SK-N-SH treated with all-trans-retinoic acid at 6 μM for 48 hours (cell line): ENCODE data around the gene PLCB2.

Source experiments
- ATAC-seq: fragments of 200-7000 bp; cut with Tn5 transposase; 3 replicates; pipeline ENCODE4 v1.9.1; 2020; ENCODE audit warnings: mild to moderate bottlenecking, moderate library complexity
- ARNTL ChIP-seq: fragments of 450-650 bp; formaldehyde crosslinking; IDR thresholded peaks from 2 replicates; pipeline ENCODE4 v1.5.0; 2020; ENCODE audit warnings: low read depth, mild to moderate bottlenecking, moderate library complexity, borderline replicate concordance
- BACH2 ChIP-seq: fragments of 250-450 bp; sonication (Bioruptor Pico); IDR thresholded peaks from 2 replicates; pipeline ENCODE4 v1.9.0; 2021; ENCODE audit warnings: mild to moderate bottlenecking, borderline replicate concordance
- CSDC2 ChIP-seq: fragments of 250-450 bp; sonication (Bioruptor Pico); IDR thresholded peaks from 2 replicates; pipeline ENCODE4 v1.5.0; 2020; ENCODE audit warnings: mild to moderate bottlenecking, moderate library complexity
- ESRRG ChIP-seq: fragments of 250-450 bp; sonication (Bioruptor Pico); IDR thresholded peaks from 2 replicates; pipeline ENCODE4 v1.6.1; 2021; ENCODE audit warnings: mild to moderate bottlenecking
- GLIS3 ChIP-seq: fragments of 250-450 bp; sonication (Bioruptor Pico); IDR thresholded peaks from 2 replicates; pipeline ENCODE4 v1.5.0; 2020; ENCODE audit warnings: mild to moderate bottlenecking, moderate library complexity
- OSR1 ChIP-seq: fragments of 250-450 bp; sonication (Bioruptor Pico); IDR thresholded peaks from 2 replicates; pipeline ENCODE4 v1.8.0; 2022; ENCODE audit warnings: moderate library complexity, mild to moderate bottlenecking, inconsistent platforms
- PPARA ChIP-seq: fragments of 250-450 bp; sonication (Bioruptor Pico); IDR thresholded peaks from 2 replicates; pipeline ENCODE4 v1.5.0; 2020; ENCODE audit warnings: mild to moderate bottlenecking, borderline replicate concordance
- RARB ChIP-seq: fragments of 250-450 bp; sonication (Bioruptor Pico); IDR thresholded peaks from 2 replicates; pipeline ENCODE4 v1.8.0; 2021; ENCODE audit warnings: mild to moderate bottlenecking, moderate library complexity
- SNAI2 ChIP-seq: fragments of 250-450 bp; sonication (Bioruptor Pico); IDR thresholded peaks from 2 replicates; pipeline ENCODE4 v1.5.0; 2020; ENCODE audit warnings: mild to moderate bottlenecking, moderate library complexity
- TCF4 ChIP-seq: fragments of 250-450 bp; sonication (Bioruptor Pico); IDR thresholded peaks from 2 replicates; pipeline ENCODE4 v1.8.0; 2021; ENCODE audit warnings: mild to moderate bottlenecking, moderate library complexity, borderline replicate concordance
- TOX ChIP-seq: fragments of 250-450 bp; sonication (Bioruptor Pico); IDR thresholded peaks from 2 replicates; pipeline ENCODE4 v1.8.0; 2021; ENCODE audit warnings: mild to moderate bottlenecking, moderate library complexity, borderline replicate concordance
- ZC3H10 ChIP-seq: fragments of 250-450 bp; sonication (Bioruptor Pico); IDR thresholded peaks from 2 replicates; pipeline ENCODE4 v1.5.1; 2021; ENCODE audit warnings: mild to moderate bottlenecking, moderate library complexity
- ZFP3 ChIP-seq: fragments of 250-450 bp; sonication (Bioruptor Pico); IDR thresholded peaks from 2 replicates; pipeline ENCODE4 v1.5.0; 2020; ENCODE audit warnings: mild to moderate bottlenecking, moderate library complexity
- ZNF565 ChIP-seq: fragments of 450-650 bp; formaldehyde crosslinking; conservative IDR thresholded peaks from 2 replicates; pipeline ENCODE4 v1.5.0; 2020; ENCODE audit warnings: low read depth, mild to moderate bottlenecking, moderate library complexity
- ZNF70 ChIP-seq: fragments of 450-650 bp; formaldehyde crosslinking; IDR thresholded peaks from 2 replicates; pipeline ENCODE4 v1.5.0; 2020; ENCODE audit warnings: mild to moderate bottlenecking, moderate library complexity
- ZNF8 ChIP-seq: fragments of 450-650 bp; formaldehyde crosslinking; IDR thresholded peaks from 2 replicates; pipeline ENCODE4 v1.5.0; 2020; ENCODE audit warnings: mild to moderate bottlenecking, moderate library complexity
- TF ChIP-seq, protein P1 (sequence below): fragments of 250-450 bp; sonication (Bioruptor Pico); IDR thresholded peaks from 2 replicates; pipeline ENCODE4 v1.8.0; 2020; ENCODE audit warnings: mild to moderate bottlenecking, moderate library complexity, borderline replicate concordance
- TF ChIP-seq, protein P2 (sequence below): fragments of 250-450 bp; sonication (Bioruptor Pico); IDR thresholded peaks from 2 replicates; pipeline ENCODE4 v1.5.1; 2021; ENCODE audit warnings: mild to moderate bottlenecking, moderate library complexity
- TF ChIP-seq, protein P3 (sequence below): fragments of 250-450 bp; sonication (Bioruptor Pico); IDR thresholded peaks from 2 replicates; pipeline ENCODE4 v1.5.1; 2020; ENCODE audit warnings: low read depth, mild to moderate bottlenecking, moderate library complexity
- TF ChIP-seq, protein P4 (sequence below): fragments of 250-450 bp; sonication (Bioruptor Pico); IDR thresholded peaks from 2 replicates; pipeline ENCODE4 v1.8.0; 2021; ENCODE audit warnings: low read depth, mild to moderate bottlenecking, moderate library complexity, borderline replicate concordance
- TF ChIP-seq, protein P5 (sequence below): fragments of 250-450 bp; sonication (Bioruptor Pico); IDR thresholded peaks from 2 replicates; pipeline ENCODE4 v1.5.0; 2020; ENCODE audit warnings: mild to moderate bottlenecking, moderate library complexity

PLCB2 gene

DNA sequence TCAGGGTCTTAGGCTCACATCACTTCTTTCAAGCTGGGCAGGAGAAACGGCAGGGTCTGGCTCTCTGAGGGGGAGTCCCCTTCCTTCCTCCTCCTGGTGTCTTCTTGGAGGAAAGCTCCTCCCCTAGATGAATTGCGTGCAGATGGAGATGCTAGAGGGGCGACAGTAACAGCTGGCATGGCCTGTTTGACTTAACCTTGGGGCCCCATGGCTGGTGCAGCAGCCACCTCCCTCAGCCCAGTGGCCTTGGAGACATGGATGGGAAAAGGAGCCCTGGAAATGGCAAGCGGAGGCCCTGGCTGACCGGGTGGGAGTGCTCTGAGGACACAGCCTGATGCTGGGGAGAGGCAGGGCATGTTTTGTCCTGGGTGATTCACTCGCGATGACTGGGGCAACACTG lies 48.7 kb downstream of the PLCB2 start:
- ATAC-seq: no peak
- TF ChIP-seq ESRRG (CRISPR knock-in tag) (no peak), OSR1 (CRISPR knock-in tag) (no peak), ZFP3 (CRISPR knock-in tag) (no peak), CSDC2 (no peak), TOX (CRISPR knock-in tag) (no peak), ARNTL (no peak), GLIS3 (CRISPR knock-in tag) (no peak), ZNF70 (no peak), PPARA (CRISPR knock-in tag) (no peak), ZC3H10 (no peak), TCF4 (CRISPR knock-in tag) (no peak), SNAI2 (CRISPR knock-in tag) (no peak), RARB (CRISPR knock-in tag) (no peak), ZNF8 (CRISPR knock-in tag) (no peak)
- TF ChIP-seq, protein P1, sequence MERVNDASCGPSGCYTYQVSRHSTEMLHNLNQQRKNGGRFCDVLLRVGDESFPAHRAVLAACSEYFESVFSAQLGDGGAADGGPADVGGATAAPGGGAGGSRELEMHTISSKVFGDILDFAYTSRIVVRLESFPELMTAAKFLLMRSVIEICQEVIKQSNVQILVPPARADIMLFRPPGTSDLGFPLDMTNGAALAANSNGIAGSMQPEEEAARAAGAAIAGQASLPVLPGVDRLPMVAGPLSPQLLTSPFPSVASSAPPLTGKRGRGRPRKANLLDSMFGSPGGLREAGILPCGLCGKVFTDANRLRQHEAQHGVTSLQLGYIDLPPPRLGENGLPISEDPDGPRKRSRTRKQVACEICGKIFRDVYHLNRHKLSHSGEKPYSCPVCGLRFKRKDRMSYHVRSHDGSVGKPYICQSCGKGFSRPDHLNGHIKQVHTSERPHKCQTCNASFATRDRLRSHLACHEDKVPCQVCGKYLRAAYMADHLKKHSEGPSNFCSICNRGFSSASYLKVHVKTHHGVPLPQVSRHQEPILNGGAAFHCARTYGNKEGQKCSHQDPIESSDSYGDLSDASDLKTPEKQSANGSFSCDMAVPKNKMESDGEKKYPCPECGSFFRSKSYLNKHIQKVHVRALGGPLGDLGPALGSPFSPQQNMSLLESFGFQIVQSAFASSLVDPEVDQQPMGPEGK (CRISPR knock-in tag): no peak
- TF ChIP-seq, protein P2, sequence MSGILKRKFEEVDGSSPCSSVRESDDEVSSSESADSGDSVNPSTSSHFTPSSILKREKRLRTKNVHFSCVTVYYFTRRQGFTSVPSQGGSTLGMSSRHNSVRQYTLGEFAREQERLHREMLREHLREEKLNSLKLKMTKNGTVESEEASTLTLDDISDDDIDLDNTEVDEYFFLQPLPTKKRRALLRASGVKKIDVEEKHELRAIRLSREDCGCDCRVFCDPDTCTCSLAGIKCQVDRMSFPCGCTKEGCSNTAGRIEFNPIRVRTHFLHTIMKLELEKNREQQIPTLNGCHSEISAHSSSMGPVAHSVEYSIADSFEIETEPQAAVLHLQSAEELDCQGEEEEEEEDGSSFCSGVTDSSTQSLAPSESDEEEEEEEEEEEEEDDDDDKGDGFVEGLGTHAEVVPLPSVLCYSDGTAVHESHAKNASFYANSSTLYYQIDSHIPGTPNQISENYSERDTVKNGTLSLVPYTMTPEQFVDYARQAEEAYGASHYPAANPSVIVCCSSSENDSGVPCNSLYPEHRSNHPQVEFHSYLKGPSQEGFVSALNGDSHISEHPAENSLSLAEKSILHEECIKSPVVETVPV: no peak
- TF ChIP-seq, protein P3, sequence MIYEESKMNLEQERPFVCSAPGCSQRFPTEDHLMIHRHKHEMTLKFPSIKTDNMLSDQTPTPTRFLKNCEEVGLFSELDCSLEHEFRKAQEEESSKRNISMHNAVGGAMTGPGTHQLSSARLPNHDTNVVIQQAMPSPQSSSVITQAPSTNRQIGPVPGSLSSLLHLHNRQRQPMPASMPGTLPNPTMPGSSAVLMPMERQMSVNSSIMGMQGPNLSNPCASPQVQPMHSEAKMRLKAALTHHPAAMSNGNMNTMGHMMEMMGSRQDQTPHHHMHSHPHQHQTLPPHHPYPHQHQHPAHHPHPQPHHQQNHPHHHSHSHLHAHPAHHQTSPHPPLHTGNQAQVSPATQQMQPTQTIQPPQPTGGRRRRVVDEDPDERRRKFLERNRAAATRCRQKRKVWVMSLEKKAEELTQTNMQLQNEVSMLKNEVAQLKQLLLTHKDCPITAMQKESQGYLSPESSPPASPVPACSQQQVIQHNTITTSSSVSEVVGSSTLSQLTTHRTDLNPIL (CRISPR knock-in tag): no peak
- TF ChIP-seq, protein P4, sequence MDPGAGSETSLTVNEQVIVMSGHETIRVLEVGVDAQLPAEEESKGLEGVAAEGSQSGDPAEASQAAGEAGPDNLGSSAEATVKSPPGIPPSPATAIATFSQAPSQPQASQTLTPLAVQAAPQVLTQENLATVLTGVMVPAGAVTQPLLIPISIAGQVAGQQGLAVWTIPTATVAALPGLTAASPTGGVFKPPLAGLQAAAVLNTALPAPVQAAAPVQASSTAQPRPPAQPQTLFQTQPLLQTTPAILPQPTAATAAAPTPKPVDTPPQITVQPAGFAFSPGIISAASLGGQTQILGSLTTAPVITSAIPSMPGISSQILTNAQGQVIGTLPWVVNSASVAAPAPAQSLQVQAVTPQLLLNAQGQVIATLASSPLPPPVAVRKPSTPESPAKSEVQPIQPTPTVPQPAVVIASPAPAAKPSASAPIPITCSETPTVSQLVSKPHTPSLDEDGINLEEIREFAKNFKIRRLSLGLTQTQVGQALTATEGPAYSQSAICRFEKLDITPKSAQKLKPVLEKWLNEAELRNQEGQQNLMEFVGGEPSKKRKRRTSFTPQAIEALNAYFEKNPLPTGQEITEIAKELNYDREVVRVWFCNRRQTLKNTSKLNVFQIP (CRISPR knock-in tag): no peak
- TF ChIP-seq, protein P5, sequence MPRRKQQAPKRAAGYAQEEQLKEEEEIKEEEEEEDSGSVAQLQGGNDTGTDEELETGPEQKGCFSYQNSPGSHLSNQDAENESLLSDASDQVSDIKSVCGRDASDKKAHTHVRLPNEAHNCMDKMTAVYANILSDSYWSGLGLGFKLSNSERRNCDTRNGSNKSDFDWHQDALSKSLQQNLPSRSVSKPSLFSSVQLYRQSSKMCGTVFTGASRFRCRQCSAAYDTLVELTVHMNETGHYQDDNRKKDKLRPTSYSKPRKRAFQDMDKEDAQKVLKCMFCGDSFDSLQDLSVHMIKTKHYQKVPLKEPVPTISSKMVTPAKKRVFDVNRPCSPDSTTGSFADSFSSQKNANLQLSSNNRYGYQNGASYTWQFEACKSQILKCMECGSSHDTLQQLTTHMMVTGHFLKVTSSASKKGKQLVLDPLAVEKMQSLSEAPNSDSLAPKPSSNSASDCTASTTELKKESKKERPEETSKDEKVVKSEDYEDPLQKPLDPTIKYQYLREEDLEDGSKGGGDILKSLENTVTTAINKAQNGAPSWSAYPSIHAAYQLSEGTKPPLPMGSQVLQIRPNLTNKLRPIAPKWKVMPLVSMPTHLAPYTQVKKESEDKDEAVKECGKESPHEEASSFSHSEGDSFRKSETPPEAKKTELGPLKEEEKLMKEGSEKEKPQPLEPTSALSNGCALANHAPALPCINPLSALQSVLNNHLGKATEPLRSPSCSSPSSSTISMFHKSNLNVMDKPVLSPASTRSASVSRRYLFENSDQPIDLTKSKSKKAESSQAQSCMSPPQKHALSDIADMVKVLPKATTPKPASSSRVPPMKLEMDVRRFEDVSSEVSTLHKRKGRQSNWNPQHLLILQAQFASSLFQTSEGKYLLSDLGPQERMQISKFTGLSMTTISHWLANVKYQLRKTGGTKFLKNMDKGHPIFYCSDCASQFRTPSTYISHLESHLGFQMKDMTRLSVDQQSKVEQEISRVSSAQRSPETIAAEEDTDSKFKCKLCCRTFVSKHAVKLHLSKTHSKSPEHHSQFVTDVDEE (CRISPR knock-in tag): no peak
- TF ChIP-seq, all 23 proteins: peak for 0

DNA sequence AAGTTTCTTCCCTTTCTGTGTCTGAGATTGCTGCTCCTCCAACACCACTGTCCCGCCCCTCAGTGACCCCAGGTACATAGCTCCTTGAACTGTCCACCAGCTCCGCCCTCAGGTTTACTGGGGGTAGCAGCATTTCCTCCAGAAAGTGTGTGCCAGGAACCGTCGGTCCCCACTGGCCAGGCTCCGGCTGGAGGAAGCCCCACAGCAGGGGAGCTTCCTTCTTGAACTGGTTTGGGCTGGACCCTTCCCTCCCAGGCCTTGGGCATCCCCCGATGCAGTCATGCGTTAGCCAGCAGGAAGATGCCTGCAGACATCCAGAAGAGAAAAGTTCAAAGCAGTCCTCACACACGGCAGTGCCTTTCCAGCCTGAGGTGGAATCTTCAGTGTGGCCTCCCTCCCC lies 49.2 kb downstream of the PLCB2 start:
- TF ChIP-seq CSDC2 (no peak), PPARA (CRISPR knock-in tag) (no peak), BACH2 (CRISPR knock-in tag) (no peak), OSR1 (CRISPR knock-in tag) (no peak), TCF4 (CRISPR knock-in tag) (no peak), ZNF565 (no peak), RARB (CRISPR knock-in tag) (no peak), ARNTL (no peak), ZNF8 (CRISPR knock-in tag) (no peak), ESRRG (CRISPR knock-in tag) (no peak), ZFP3 (CRISPR knock-in tag) (no peak), GLIS3 (CRISPR knock-in tag) (no peak), ZNF70 (no peak)
- TF ChIP-seq, protein P3 (CRISPR knock-in tag): no peak
- TF ChIP-seq, protein P1 (CRISPR knock-in tag): no peak
- TF ChIP-seq, protein P4 (CRISPR knock-in tag): no peak
- TF ChIP-seq, protein P5 (CRISPR knock-in tag): no peak
- TF ChIP-seq, all 23 proteins: peak for 0
- no peak for ATAC-seq
